Measurements from ENCODE around the gene PNMA6F.
"Not testable (repeated sequence)": the region's sequence is repeated elsewhere in the genome, so short reads cannot be mapped to it uniquely, and the experiment has no call there.

PNMA6F gene

DNA sequence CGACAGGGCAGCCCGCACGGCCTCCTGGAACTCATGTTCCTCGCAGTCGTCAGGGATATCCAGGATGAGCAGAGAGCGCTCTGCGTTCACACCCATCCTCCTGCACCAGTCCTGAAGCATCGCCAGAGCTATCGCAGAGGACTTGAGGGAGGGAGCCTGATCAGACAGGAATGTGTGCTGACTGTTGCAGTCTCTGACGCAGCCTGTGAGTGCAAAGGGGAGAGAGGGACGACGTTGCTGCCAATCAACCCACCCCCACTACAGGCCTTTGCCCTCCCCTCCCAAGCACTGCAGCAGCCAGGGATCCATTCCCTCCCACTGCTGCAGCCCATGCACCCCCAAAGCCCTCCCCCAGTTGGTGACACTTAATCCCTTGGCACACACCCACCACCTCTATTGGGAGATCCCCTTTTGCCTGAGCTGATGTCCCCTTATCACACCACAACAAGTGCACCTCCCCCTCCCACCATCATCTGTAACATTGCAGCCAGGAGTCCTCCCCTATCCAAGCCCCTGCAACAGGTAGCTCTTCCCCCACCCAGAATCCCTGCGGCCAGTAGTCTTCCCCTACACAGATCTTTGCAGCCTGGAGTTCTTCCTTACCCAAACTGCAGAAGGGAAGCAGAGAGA is 897 bp downstream of the PNMA6F start:
- H3K4me3 ChIP-seq (replicated peaks; ENCODE audit: low read depth, low read length), result no peak overlapping the region
- TF ChIP-seq, protein P1, sequence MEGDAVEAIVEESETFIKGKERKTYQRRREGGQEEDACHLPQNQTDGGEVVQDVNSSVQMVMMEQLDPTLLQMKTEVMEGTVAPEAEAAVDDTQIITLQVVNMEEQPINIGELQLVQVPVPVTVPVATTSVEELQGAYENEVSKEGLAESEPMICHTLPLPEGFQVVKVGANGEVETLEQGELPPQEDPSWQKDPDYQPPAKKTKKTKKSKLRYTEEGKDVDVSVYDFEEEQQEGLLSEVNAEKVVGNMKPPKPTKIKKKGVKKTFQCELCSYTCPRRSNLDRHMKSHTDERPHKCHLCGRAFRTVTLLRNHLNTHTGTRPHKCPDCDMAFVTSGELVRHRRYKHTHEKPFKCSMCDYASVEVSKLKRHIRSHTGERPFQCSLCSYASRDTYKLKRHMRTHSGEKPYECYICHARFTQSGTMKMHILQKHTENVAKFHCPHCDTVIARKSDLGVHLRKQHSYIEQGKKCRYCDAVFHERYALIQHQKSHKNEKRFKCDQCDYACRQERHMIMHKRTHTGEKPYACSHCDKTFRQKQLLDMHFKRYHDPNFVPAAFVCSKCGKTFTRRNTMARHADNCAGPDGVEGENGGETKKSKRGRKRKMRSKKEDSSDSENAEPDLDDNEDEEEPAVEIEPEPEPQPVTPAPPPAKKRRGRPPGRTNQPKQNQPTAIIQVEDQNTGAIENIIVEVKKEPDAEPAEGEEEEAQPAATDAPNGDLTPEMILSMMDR (IDR thresholded peaks at IDR 0.05; ENCODE audit: low read depth, low read length, missing control alignments), result no peak
- DNase-seq (ENCODE audit: extremely low read depth, low read depth), result no peak

DNA sequence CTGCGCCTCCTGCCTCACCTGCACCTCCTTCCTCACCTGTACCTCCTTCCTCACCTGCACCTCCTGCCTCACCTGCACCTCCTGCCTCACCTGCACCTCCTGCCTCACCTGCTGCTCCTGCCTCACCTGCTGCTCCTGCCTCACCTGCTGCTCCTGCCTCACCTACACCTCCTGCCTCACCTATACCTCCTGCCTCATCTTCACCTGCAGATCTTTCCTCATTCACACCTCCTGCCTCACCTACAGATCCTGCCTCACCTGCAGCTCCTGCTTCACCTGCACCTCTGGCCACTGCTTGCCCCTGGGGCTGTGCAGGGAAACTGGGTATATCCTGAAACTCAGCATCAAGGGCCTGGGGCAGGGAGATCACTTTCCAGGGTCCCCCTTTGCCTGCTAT is 1.5 kb downstream of the PNMA6F start:
- H3K4me3 ChIP-seq (replicated peaks; ENCODE audit: low read depth, low read length); DNase-seq (ENCODE audit: extremely low read depth, low read depth): not testable (repeated sequence)

DNA sequence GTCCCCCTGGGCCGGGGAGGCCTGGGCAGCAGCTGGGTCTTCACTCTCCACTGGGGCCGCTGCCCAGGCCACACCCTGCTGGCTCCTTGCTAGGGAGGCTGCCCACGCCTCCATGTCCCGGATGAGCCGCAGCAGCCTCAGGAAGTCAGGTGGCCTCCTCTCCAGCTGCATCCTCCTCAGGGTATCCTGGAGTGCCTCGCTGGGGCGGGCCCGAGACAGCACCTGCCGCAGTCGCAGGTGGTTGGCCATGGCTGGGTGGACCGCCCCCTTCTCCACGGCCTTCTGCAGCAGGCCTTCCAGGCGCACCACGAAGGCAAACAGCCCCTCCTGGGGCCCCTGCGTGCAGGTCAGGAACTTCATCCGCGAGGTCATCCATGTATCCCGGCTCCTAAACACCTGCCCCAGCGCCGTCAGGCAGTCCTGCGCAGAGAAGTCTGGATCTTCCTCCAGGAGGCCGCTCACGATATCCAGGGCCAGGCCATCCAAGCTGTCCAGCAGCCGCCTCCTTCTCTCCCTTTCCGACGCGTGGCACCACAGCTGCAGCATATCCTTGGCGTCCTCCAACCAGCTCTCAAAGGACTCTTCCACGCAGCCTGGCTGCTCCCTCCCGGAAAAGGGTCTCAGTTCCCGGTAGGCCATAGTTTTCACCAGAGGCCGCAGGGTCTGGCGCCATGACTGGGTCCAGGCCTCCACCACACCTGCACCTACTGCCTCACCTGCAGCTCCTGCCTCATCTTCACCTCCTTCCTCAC is 2.1 kb downstream of the PNMA6F start:
- H3K4me3 ChIP-seq (replicated peaks; ENCODE audit: low read depth, low read length), result no peak overlapping the region
- TF ChIP-seq, protein P1 (IDR thresholded peaks at IDR 0.05; ENCODE audit: low read depth, low read length, missing control alignments), result no peak
- no peak for DNase-seq (ENCODE audit: extremely low read depth, low read depth)

DNA sequence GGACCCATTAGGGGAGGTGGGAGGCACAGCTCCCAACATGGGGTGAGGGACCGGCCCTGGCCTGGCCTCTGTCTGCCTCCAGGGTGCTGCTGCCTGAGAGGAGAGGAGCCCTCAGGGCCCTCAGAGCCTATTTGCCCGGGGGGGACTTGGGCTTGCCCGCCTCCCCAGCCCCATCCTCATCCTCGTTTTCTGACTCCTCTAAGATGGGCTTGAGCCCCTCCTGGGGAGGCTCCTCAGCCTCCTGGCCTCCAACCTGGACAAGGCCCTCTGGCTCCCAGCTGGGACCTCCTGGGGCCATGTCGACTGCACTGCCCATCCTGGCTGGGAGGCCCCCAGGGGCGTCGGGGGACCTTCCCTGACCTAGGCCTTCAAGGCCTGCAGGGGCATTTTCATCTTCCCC is 2.8 kb downstream of the PNMA6F start:
- TF ChIP-seq, protein P1 (IDR thresholded peaks at IDR 0.05; ENCODE audit: low read depth, low read length, missing control alignments), result no peak
- no peak overlapping the region for H3K4me3 ChIP-seq (replicated peaks; ENCODE audit: low read depth, low read length)
- no peak for DNase-seq (ENCODE audit: extremely low read depth, low read depth)

DNA sequence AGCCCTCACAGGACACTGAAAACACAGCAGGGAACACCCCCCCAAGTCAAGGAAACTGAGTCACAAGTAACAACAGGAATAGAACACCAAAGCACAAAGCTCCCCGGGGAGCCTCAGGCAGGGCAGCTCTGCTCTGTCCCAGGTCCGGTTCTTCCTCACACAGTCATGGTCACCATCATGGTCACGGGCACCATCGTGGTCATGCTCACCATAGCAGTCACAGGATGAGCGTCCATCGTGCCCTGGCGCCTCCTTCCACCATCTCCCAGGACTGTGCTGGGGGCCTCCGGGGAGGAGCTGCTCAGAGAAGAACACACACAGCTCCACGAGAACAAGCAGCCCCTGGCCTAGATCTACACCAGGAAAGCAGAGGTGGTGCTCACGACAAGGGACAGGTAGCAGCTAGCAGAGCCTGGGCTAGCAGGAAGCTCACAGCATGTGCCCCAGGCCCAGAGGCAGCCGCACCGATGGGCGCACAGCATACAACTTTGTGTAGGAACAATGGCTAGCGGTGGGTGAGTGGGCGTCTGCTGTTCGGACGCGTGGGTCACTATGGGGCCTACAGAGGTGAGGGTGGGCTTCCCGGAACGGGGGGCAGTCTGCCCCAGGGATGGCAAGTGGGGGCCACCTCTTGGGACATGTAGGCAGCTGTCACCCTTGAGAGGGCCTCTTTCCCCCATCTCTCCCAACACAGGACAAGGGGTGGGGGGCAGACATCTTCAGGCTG is 3.4 kb downstream of the PNMA6F start:
- no peak for DNase-seq (ENCODE audit: extremely low read depth, low read depth)
- H3K4me3 ChIP-seq (replicated peaks; ENCODE audit: low read depth, low read length), result no peak overlapping the region
- TF ChIP-seq, protein P1 (IDR thresholded peaks at IDR 0.05; ENCODE audit: low read depth, low read length, missing control alignments), result no peak

DNA sequence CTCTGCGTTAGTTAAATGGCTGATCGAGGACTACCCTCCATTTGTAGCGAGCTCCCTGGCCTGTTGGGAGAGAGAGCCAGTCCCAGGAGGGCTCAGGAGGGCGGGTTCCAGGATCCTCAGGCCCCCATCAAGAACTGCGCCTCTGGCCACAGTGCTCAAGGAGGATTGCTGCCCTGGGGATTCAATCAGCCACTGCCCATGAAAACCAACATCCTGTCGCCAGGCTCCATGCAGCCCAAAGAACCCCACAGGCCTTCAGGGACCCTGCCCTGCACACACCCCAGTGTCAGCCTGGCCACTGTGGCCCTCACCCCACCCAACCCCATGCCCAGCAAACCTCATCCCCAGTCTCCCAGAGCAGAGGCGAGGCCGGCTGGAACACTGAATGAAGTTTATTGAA is 4.3 kb downstream of the PNMA6F start:
- DNase-seq (ENCODE audit: extremely low read depth, low read depth), result no peak
- H3K4me3 ChIP-seq (replicated peaks; ENCODE audit: low read depth, low read length), result no peak overlapping the region
- TF ChIP-seq, protein P1 (IDR thresholded peaks at IDR 0.05; ENCODE audit: low read depth, low read length, missing control alignments), result no peak

DNA sequence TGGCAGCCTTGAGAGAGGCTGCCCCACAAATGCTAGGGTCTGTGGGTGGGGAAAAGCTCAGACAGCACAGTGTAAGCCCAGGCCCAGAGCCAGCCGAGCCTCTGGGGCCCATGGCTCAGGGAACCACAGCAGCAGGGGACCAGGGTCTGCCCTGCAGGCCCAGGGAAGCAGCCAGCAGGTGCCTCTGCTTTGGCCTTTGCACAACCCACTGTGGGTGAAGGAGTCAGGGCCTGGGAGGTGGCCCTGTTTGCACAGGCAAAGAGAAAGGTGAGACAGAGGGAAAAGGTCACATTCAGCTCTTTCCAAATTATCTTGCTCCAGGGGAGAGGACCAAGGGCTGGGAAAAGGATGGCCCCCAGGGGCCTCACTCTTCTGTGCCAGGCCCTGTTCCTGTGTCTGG is 8.7 kb downstream of the PNMA6F start:
- no peak for DNase-seq (ENCODE audit: extremely low read depth, low read depth)

More for the DNA sequence above, 8.7 kb downstream of the PNMA6F start:
- H3K4me3 ChIP-seq (replicated peaks; ENCODE audit: low read depth, low read length), result no peak overlapping the region
- TF ChIP-seq, protein P1 (IDR thresholded peaks at IDR 0.05; ENCODE audit: low read depth, low read length, missing control alignments), result no peak
